Activated CD8-positive, alpha-beta memory T cell treated with anti-CD3 and anti-CD28 coated beads, Interleukin-2, amount 50 U/mL, for 1 hour (primary cell): Measurements from ENCODE around the gene ADAMTSL3.
"Not testable (repeated sequence)": the region's sequence is repeated elsewhere in the genome, so short reads cannot be mapped to it uniquely, and the experiment has no call there.

Source experiments
- DNase-seq: peaks from one replicate; pipeline ENCODE4 v3.0.0-alpha.2; 2020; ENCODE audit errors: extremely low read depth

ADAMTSL3 gene

DNA sequence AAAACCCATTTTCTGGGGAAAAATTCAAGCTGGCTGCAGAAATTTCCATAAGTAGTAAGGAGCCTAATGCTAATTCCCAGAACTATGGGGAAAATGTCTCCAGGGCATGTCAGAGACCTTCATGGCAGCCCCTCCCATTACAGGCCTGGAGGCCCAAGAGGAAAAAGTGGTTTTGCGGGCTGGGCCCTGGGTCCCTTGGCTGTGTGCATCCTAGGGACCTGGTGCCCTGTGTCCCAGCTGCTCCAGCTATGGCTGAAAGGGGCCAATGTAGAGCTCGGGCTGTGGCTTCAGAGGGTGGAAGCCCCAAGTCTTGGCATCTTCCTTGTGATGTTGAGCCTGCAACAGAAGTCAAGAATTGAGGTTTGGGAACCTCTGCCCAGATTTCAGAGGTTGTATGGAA is 48.4 kb downstream of the ADAMTSL3 start:
- not testable (repeated sequence) for DNase-seq

DNA sequence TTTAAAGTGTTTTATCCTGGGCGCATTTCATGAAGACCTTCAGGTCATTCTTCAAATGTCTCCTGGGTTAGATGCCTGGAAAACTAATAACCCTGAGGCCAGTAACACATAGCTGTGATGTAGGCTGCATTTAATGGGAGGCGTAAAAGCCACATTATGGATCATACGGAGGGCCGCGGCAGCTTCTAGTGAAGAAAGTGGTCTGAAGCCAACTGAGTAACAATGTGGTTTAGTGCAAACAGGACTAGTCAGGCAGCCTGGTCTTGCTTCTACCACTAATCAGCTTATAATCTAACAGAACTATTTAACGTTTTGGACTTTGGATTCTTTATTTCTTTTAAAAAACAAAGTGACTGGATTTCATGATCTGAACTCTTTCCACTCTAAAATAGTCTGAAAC is 54.4 kb downstream of the ADAMTSL3 start:
- DNase-seq = no peak

DNA sequence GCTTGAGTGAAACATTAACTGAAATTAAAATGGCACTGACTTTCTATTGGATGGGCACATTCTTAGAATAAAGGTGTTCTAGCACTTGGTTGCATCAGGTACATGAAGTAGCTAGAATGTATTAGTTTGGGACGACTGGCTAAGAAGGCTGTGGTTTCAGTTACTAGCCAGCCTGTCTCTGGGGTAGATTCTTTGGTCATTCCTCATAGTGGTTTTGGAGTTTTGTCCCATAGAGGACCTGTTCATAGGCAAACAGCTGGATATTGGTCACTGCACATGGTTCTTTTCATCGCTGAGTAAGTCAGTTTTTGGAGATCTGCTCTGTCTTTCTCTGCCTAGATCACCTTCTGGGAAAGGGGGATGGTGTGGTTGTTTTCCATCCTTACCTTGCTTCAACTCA is 55.3 kb downstream of the ADAMTSL3 start:
- no peak for DNase-seq

DNA sequence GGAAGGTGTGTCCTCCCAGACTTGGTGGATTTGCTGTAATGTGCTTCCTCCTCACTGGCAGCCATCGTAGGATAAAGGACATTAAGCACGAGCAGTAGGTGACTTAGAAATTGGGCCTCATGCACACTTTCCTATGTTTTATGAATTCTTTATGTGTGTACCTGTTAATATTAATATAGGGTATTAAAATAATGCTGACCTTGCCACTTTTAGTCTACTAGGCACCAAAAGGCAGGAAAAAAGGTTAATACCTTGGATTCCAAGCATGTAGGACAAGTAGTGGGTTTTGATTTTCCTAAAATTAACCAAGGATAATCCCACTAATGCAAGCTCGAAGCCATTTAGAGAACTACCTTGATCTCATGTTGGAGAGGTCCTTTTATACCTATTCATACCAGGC is 55.9 kb downstream of the ADAMTSL3 start:
- DNase-seq = no peak

DNA sequence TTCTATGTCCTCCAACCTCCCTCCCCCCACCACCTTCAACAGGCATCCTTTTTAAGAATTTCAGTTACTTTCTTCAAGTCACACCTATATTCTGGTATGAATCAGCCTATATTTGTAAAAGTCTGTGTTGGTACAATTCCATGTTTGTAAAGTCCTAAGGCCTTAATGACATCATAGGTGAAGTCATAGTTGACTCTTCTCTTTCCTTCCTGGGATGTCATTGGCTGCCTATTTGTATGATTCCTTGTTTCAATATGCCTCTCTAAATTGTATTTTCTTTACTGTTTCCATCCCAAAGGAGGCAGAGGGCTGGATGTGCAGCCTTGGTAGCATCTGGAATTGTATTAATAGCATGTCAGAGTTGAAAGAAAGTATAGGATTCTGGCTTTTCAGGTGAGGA is 56.5 kb downstream of the ADAMTSL3 start:
- DNase-seq = no peak

DNA sequence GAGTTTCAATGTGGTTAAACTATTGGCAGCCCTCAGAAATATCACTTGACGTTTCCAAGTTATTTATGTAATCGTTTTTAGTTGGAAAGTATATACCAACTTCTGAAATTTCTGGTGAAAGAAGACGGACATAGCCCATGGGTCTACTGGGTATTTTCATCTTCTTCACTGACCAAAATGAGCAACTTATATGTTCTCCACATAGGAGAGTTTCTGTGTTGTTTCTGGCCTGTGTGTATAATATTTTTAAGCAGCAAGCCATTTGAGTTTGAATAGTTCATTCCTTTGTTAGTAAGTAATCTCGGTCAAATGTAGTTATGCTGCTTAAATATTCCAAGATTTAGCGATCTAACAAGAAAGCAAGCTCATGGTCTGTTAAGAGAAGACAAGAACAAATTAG is 57.3 kb downstream of the ADAMTSL3 start:
- no peak for DNase-seq

DNA sequence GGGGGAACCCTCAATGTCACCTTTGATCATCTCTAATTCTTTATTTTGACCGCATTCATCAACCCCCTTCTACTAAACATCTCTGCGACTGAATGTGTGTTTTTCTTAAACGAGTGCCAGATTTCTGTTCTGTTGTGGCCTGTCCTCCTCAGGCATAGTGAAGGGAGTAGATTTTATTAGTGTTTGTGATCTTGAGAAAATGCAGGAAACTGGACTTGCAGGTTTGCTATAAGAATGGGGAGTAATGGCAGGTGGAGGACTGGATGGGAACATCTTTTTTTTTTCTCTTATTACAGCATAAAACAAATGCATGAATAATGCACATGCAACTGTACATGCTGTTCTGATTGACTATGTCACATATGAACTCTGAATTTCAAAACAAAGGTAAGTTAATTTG is 59.3 kb downstream of the ADAMTSL3 start:
- DNase-seq = no peak

DNA sequence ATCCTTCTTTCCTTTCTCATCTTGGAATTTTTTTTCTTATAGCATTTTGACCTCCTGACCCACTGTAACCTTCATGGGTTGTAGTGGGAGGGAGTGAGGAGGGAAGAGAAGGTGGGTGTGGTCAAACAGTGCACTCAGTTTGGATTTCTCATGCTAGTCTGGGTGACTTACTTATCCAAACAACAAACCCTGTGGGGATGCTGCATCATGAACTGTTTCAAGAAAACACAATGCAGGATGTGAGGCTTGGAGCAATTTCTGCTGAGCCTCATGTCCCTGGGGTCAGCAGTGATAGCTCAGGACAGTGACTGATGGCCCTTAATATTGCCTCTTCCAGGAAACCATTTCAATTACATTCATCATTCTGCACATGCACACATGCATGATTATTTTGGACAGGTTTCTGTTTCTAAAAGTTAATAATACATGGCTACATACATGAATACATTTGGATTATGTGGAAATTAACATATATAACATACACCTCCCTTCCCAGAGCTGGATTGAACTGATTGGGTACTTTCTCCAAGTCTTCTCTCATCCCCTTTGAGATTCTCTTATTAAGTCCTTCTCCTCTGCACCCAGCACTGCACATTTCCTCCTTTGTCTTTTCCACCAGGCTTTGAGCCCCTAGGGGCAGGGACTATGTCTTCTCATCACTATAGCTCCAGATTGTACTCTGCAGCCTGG is 61.2 kb downstream of the ADAMTSL3 start:
- no peak for DNase-seq

DNA sequence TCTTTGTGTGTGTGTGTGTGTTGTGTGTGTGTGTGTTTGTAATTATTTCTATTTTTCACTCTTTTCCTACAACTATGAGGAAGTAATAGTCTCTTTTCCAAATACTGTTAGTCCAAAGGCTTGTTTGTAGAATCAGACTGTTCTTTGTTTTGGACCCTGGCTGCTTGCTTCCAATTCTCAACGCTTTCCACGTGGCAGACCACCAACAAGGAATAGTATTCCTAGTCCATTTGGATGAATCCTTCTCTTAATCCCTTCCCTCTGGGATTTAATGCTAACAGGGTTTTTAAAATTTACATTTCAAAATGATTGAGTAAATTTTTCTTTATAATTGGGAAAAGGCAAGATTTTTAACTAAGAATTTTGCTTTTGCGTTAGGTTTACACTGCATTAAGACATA is 62.7 kb downstream of the ADAMTSL3 start:
- DNase-seq = no peak

DNA sequence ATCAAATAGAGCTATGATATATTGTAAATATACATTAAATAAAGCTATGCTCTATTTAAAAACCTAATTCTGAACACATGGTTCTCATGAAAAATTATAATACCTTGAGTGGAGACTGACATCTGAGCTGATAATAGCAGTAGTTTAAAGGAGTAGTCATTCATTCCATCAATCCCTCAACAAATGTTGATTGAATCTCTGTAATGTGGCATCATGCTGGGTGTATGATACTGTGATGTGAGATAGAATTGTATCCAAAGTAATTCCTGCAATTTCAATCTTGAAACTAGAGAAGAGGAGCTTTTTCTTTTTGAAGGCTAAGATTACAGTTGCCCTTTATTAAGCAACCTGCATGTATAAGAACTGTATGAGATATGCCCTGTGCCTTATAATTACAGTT is 63.1 kb downstream of the ADAMTSL3 start:
- no peak for DNase-seq

DNA sequence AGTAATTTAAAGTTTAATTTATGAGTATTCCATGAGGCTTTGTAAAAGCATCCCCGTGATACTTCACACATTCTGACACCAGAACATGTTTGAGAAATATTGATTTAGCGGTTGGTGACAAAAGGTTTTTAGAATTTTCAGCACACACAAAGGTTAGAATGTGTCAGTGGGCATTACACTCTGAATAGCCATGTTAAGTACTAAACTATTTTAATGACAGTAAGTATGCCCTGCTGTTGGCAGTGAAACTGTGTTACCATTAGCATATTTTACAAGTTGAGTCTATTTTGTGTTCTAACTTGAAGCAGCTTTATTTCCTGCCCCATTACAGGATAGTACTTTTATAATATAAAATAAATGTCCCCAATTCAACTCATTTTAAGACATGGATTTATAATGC is 66.5 kb downstream of the ADAMTSL3 start:
- no peak for DNase-seq

DNA sequence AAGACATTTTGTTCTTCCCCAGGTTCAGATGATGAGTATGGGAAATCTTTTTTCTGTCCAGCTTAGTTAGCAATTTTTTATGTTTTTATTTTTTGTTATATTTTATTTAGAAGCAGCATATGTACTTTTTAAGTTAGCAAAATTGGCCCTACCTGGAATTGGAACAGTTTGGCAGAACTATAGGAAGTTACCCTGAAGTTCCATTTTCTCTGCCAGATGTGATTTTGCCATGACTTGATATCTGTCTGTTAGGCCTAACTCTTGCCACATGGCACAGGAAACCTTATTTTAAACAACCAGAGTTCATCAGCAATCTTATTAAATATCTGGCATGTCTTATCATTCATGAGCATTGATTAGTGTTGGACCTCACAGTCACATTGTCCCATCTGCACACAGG is 67.1 kb downstream of the ADAMTSL3 start:
- no peak for DNase-seq

DNA sequence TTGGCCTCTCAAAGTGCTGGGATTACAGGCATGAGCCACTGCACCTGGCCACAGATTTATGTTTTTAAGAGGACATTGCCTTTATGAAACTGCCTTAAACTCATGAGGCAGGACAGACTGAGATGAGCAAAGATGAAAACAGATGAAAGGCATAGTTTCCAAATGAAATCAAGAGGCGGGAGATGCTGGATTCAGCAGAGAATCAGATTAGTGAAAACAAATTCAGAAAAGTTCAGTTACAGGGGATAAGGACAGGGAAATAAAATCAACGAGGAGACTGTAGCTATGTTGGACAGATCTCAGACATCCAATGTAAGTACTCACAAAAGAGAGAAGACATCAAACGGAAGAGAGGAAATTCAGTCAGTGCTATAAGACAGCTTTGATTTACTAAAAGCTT is 68.1 kb downstream of the ADAMTSL3 start:
- DNase-seq = no peak

DNA sequence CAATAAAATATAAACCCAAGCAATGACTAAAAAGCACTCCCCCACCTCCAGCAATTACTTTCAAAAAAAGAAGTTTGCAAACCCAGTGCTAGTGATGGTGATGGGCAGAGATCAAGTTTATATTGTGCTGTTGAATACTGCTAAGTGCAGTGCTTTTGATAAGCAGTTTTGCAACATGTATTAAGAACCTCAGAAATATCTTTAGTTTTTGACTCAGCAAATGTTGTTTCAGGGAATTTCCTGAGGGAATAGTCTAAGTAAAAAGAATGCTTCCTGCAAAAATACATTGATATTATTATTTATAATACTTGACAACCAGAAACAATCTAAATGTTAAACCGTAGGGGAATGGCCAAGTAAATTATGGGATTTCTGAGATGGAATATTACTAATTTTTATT is 69.3 kb downstream of the ADAMTSL3 start:
- DNase-seq = no peak

DNA sequence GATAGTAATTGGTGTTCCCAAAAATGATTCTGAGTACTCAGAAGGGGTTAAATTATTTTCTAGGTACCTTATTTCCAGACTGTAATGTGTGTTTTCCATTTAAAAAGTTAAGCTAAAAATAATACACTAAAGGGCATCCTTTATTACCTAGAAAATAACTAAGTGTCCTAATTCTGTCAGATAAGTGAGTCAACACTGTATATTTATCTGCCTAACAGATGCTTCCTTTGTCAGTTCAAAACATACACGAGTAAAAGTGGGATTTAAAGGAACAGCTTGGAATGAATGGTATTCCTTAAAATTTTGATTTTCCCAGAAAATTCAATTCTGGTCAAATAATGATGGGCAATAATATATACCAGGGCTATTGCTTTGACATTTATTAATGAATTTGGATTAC is 78.3 kb downstream of the ADAMTSL3 start:
- no peak for DNase-seq

DNA sequence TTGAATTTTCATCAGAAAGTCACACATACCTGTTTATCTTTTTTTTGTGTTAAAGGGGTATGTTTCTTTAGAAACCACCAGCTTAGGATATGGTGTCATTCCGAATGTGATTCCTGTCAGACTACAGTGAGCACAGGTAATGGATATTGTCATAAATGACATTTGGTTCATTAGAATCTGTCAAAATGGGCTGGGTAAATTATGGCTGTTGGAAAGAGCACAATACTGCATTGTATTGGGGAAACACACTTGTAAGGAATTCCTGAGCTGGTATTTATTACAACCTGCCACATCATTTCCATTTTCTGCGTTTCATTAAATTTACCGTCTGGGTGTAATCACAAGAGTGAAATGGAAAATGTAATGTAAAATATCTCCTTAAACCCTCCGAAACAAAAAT is 78.8 kb downstream of the ADAMTSL3 start:
- DNase-seq = no peak

DNA sequence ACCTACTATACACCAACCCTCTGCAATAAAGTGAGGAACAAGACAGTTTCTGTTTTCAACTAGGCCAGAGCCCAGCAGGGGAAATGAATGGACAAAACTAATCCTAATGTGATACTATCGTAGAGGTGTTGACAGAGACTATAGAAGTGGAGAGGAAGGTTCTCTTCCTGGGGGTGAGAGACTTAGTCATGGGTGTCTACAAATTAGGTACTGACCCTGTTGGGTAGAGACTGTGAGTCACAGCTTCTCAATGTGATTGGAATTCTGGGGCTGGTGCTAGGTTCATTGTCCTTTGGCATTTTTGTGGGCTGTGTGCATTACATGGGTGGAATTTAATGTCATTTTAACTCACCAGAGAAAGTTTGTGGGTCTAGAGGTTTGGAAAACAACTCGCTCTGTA is 79.3 kb downstream of the ADAMTSL3 start:
- DNase-seq = no peak

DNA sequence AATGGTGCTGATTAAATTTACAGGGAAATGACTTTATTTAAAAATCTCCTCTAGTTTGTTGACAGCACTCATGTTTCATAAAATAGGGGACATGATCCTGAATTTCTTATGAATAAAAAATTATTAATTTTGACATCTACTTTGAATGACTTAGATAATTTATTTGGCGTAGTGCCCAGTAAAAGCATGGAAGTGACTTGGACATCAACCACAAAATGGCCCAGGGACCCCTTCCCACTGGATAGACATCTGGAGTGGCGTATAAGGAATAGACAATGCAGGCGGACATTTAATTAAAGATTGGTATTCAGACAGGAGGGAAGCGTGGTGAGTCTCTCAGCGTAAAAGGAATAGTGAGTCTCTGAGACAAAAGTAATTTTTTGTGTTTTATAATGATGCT is 79.8 kb downstream of the ADAMTSL3 start:
- DNase-seq = no peak

DNA sequence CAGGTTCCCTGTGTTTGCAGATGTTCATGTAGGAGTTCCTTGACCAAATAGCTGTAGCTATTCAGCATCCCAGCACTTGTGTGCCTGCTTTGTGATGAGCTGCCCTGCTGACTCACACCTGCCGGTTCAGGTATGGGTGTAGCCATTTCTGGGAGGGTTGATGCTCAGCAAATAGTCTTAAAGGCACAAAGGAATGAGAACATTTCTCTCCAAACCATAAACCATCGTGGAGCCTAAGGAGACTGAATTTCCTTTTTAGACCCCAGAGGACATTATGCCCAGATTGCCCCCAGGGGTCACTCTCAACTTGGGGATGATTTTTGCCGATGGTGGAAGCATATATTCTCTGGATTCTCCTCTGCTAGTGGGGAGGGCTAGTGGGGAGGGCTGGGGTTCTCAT is 80.6 kb downstream of the ADAMTSL3 start:
- no peak for DNase-seq

DNA sequence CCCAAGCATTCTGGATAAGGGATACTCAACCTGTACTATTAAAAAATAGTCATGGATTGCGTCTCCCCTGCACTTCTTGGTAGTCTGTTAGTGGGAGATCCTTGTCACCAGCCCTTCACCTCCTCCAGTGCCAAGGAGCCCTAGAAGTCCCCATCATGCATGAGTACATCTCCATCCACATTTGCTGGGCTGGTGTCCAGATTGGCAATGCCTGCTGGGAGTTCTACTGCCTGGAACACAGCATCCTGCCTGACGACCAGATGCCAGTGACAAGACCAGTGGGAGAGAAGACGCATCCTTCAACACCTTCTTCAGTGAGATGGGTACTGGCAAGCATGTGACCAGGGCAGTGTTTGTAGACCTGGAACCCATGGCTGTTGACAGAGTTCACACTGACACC is 85.7 kb downstream of the ADAMTSL3 start:
- DNase-seq = no peak

DNA sequence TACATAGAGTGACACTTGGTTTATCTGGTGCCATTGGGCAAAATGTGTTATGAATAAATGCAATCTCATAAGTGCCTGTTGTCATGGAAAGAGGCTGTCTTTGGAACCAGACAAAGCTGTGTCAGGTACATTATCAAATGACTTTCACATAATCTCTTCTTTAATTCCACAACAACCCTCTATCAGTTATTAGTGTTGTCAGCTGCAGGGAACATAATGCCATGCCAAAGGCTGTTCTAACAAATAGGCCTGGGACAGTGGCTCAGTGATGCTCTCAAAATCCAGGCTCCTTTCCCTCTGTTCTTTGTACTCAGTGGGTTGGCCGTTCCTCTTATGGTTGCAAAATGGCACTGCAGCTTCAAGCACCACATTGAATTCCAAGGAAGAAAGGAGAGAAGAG is 91.8 kb downstream of the ADAMTSL3 start:
- no peak for DNase-seq

DNA sequence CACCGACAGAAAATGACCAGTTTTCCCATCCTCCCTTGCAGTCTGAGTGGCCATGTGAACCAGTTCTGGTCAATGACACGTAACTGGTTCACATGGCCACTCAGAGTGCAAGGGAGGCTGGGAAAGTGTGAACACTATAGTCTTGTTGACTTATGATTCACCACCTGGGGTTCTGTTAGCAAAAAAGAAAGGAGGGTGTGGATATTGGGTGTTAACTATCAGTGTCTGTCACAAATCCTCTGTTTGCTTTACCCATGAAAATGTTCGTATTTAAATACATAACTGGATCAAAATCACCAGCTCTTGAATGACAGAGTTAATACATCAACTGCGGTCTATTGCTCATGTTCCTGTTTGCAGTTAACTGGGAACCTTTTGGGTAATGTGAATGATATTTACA is 92.3 kb downstream of the ADAMTSL3 start:
- DNase-seq = no peak

DNA sequence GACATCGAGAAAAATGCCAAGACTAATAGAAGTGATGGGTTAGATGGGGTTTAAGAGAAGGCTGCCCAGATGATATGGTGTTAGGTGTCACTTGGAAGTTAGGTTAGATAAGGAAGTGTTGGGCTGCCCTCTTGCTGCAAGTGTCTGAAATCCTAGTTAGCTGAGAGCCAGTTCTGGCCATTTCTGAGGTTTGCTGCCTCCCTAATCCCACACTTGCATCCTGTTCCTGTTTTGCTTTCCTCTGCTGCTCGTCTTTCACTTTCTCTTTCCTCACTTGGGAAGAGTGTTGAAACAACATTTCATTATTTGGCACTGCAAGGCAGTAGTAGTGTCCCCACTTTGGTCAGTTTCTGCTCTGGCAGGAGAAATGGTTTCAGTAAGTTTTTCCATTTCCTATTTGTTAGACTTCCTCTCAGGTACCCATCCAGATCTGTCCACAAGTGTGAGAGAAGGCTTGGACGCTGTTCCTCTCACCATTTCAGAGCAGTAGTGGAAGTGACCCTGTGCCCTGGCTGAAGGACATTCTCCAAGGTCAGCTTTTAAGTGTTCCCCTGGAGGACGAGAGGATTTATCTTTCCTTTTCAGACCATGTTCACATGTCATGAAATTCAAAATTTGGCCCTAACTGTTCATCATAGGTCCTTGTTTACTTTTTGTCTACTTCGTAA is 93.3 kb downstream of the ADAMTSL3 start:
- DNase-seq = no peak

DNA sequence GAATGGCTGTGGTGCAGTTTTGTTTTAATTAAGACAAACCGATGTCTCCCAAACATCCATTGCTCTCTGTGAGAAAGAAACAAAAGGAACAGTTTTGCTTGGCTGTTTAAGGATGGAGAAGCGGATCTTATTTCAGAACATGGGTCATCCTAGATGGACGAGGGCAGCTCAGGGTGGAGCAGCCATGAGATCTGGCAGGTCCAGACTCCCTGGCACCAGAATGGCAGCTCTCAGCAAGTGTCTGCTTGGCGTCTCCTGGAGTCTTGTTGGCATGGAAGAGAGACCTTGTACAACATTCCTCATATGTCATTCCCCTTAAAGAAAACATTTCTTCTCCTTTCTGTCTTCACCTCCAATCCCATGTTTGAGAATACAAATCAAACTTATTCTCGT is 93.8 kb downstream of the ADAMTSL3 start:
- no peak for DNase-seq
